ENCODE measurements around the gene EFNA5.

- no peak for TF ChIP-seq POLR2AphosphoS5 (IDR thresholded peaks at IDR 0.05)
- no peak for TF ChIP-seq CTCF (IDR thresholded peaks at IDR 0.05)
- TF ChIP-seq POLR2A (IDR thresholded peaks at IDR 0.05), result no peak
- no peak for TF ChIP-seq EP300 (IDR thresholded peaks at IDR 0.05)
Measured at GRCh38 chr5:107523029-107523680, 147.6 kb downstream of the EFNA5 start.

Data from gastroesophageal sphincter (tissue), 3 donors.